ENCODE data around the gene FBXO7. TPM values are rescaled to one million over a fixed set of nuclear protein-coding genes. Genes with fewer than 3 reads are reported as not detected.

FBXO7 gene
- 49.0 TPM for polyA plus RNA-seq (2013, experiment 1 of 2)
- polyA plus RNA-seq (2013, experiment 2 of 2) = 53.8 TPM

DNA sequence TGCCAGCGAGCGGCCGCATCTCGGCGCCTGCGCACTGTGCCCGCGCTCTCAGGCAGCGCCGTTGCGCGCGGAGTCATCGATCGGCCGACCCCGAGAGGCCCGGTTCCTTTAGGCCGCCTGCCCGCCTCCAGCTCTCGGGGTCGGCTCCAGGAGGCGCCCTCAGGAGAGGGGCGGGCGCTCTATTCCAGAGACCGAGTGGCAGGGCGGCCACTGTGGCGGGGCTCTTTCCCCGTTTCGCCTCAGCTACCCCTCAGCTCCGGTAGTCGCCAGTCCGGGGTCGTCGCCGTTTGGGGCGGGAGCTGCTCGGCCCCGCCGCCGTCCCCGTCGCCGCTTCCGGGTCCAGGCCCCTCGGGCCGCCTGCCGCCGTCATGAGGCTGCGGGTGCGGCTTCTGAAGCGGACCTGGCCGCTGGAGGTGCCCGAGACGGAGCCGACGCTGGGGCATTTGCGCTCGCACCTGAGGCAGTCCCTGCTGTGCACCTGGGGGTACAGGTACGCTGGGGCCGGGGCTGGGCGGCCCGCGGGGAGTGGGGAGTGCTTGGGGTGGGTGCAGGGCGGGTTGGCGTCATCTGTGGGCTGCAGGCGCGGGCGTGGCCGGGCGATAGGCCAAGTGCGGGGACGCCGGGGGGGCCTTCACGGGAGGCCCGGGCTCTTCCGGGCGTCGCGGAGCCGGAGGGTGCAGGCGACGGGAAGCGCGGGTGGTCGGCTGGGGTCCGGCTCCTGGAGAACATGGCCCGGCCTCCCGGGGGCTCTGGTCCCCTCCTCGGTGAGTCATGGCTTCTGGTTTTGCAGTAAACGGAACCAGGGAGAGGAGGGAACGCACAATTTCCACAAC, at the start of gene FBXO7:
TSS of gene FBXO7 (plus strand) at position 177 of the 833 bp plus-strand sequence. CDS start at position 369, 192 bp downstream.
- Histone ChIP-seq H3K4me3 (ENCODE audit: low read length) (peak within 1 kb of the TSS; percentile 97), H3K4me1 (ENCODE audit: insufficient read depth, low read length) (peaks cover 13% of the 10 kb centered on the region; the same call in 1 of the 2 replicates), H3K9ac (ENCODE audit: low read depth, low read length) (peak within 1 kb of the TSS; percentile 82), H3K27ac (ENCODE audit: low read depth, low read length) (peak within 1 kb of the TSS; percentile 84), H3K27me3 (ENCODE audit: insufficient read depth, low read length) (peaks cover 14% of the 10 kb centered on the region), H3K36me3 (ENCODE audit: insufficient read depth, low read length) (no peaks in the 10 kb centered on the region), H3K9me3 (ENCODE audit: insufficient read depth, low read depth, low read length) (no peaks in the 10 kb centered on the region)
- under 1% methylated on average over 92 of the region's 92 CpGs for WGBS

DNA sequence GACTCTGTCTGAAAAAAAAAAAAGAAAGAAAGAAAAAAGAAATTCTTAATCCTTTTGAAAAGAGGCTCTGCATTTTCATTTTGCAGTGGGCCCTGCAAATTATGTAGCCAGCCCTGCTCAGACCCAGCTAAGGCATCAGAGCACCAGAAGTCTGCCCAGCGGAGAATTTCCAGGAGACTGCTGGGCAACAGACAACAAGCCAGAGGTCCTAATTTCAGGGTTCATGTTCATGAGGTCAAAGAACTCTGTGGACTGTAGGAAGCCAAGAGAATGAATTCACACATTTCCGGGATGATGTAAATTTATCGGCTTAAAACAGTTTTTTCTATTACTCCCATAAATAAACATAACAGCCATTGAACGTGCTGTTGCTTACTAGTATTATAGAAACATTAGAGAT, 47.7 kb upstream of the FBXO7 start:
- Histone ChIP-seq H3K27me3 (ENCODE audit: insufficient read depth, low read length) (peaks cover 20% of the 10 kb centered on the region), H3K4me3 (ENCODE audit: low read length) (no peak overlapping the region), H3K4me1 (ENCODE audit: insufficient read depth, low read length) (no peaks in the 10 kb centered on the region), H3K36me3 (ENCODE audit: insufficient read depth, low read length) (no peaks in the 10 kb centered on the region), H3K27ac (ENCODE audit: low read depth, low read length) (no peak overlapping the region), H3K9ac (ENCODE audit: low read depth, low read length) (no peak overlapping the region), H3K9me3 (ENCODE audit: insufficient read depth, low read depth, low read length) (no peaks in the 10 kb centered on the region)
- 95% methylated on average over 3 of the region's 4 CpGs for WGBS

DNA sequence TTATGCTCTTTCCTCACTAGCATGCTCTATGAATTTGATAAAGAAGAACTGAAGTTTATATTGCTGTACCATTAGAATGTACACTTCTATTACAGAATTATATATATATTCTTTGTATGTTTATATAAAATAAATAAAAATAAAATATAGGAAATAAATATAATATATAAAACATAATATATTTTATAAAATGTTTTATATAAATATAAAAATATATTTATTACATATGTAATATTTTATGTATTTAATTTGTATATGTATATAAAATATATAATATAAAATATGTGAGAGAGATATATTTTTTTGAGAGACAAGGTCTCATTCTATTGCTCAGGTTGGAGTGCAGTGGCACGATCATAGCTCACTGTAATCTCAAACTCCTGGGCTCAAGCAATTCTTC, 44.3 kb upstream of the FBXO7 start:
- Histone ChIP-seq H3K4me3 (ENCODE audit: low read length) (no peak overlapping the region), H3K27me3 (ENCODE audit: insufficient read depth, low read length) (peaks cover 30% of the 10 kb centered on the region), H3K9ac (ENCODE audit: low read depth, low read length) (no peak overlapping the region), H3K27ac (ENCODE audit: low read depth, low read length) (no peak overlapping the region), H3K9me3 (ENCODE audit: insufficient read depth, low read depth, low read length) (no peaks in the 10 kb centered on the region), H3K36me3 (ENCODE audit: insufficient read depth, low read length) (no peaks in the 10 kb centered on the region), H3K4me1 (ENCODE audit: insufficient read depth, low read length) (no peaks in the 10 kb centered on the region)
- WGBS = 89% methylated on average over 1 of the region's 1 CpG

DNA sequence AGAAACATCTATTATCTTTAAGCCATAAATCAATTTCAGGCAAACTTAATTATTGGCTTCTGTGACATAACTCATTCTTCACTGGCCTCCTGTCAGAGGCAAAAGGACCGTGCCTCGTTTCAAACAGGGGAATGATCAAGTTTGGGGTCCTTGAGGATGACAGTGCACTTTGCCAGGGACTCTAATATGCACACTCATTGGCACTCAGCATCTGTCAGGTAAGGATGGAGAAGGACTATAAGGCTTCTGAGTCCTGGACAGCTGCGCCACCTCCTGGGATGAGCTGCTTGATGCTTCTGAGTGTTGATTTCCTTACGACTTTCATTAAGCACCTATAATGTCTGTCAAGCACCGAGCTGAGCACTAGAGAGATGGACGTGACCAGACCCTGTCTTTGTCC, 30.5 kb upstream of the FBXO7 start:
- H3K4me1 ChIP-seq (ENCODE audit: insufficient read depth, low read length) = no peaks in the 10 kb centered on the region
- H3K36me3 ChIP-seq (ENCODE audit: insufficient read depth, low read length) = no peaks in the 10 kb centered on the region
- H3K9me3 ChIP-seq (ENCODE audit: insufficient read depth, low read depth, low read length) = no peaks in the 10 kb centered on the region
- H3K27me3 ChIP-seq (ENCODE audit: insufficient read depth, low read length) = peaks cover 17% of the 10 kb centered on the region
- WGBS = 71% methylated on average over 6 of the region's 6 CpGs
- H3K27ac ChIP-seq (ENCODE audit: low read depth, low read length) = no peak overlapping the region
- H3K4me3 ChIP-seq (ENCODE audit: low read length) = no peak overlapping the region
- H3K9ac ChIP-seq (ENCODE audit: low read depth, low read length) = no peak overlapping the region

DNA sequence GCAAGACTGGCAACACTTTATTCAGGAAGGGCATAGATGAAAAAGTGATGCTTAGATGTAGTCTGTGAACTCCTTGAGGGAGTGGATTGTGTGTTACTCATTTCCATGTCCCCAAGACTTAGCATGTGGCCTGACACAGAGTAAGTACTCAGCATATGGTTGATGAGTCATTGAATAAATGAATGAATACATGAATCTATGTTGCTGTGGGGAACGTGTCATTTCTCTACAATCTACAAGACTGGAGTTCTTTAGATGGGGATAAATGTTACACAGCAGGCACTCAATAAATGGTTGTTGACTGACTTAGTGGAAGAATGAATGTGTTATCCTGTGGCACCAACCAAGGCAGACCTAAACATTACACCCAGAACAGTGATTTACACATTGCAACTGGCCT, 28.3 kb upstream of the FBXO7 start:
- 63% methylated on average over 1 of the region's 1 CpG for WGBS
- no peak overlapping the region for H3K9ac ChIP-seq (ENCODE audit: low read depth, low read length)

DNA sequence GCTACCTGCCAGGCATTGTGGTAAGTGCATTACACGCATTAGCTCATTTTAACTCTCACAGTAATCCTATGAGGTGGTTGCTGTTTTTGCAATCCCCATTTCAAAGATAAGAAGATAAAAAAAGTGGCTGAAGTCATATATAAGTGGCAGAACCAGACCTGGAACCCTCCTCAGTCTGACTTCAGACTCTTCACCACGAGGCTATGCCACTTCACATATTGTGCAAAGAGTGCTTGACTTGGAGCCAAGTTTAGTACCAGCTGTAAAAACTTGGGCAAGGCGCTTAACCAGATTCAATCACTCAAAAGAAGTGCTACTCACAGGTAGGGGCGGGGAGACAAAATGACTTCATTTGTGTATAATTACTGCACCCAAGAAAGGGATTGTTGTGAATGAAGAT, 25.6 kb upstream of the FBXO7 start:
- Histone ChIP-seq H3K27me3 (ENCODE audit: insufficient read depth, low read length) (peaks cover 17% of the 10 kb centered on the region), H3K9ac (ENCODE audit: low read depth, low read length) (no peak overlapping the region), H3K4me3 (ENCODE audit: low read length) (no peak overlapping the region), H3K27ac (ENCODE audit: low read depth, low read length) (no peak overlapping the region), H3K4me1 (ENCODE audit: insufficient read depth, low read length) (no peaks in the 10 kb centered on the region), H3K36me3 (ENCODE audit: insufficient read depth, low read length) (no peaks in the 10 kb centered on the region), H3K9me3 (ENCODE audit: insufficient read depth, low read depth, low read length) (no peaks in the 10 kb centered on the region)
- 82% methylated on average over 3 of the region's 4 CpGs for WGBS

More for the DNA sequence above, 28.3 kb upstream of the FBXO7 start:
- H3K4me1 ChIP-seq (ENCODE audit: insufficient read depth, low read length) = no peaks in the 10 kb centered on the region
- no peak overlapping the region for H3K27ac ChIP-seq (ENCODE audit: low read depth, low read length)
- no peaks in the 10 kb centered on the region for H3K36me3 ChIP-seq (ENCODE audit: insufficient read depth, low read length)
- no peaks in the 10 kb centered on the region for H3K9me3 ChIP-seq (ENCODE audit: insufficient read depth, low read depth, low read length)
- H3K4me3 ChIP-seq (ENCODE audit: low read length) = no peak overlapping the region
- peaks cover 7% of the 10 kb centered on the region for H3K27me3 ChIP-seq (ENCODE audit: insufficient read depth, low read length)

DNA sequence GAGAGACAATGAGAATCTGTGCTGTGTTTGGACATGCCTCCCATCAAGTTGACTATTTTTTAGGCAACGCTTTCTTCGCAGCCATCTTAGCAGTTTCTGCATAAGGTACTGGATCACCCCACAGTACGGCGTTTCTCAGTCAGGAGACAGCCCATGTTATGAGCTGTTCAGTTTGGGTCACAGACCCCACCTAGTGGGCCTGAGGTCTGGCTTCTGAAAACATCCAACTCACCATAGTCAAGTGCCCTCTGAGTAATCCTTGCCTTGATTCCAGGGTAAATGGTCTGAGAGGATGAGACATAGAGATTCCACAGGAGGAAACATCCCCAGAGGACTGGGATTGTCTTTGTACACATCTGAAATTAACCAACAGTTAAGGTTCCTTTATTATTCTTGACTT, 17.6 kb upstream of the FBXO7 start:
- WGBS = 88% methylated on average over 4 of the region's 4 CpGs
- Histone ChIP-seq H3K27ac (ENCODE audit: low read depth, low read length) (no peak overlapping the region), H3K27me3 (ENCODE audit: insufficient read depth, low read length) (peaks cover 62% of the 10 kb centered on the region), H3K9ac (ENCODE audit: low read depth, low read length) (no peak overlapping the region), H3K4me1 (ENCODE audit: insufficient read depth, low read length) (no peaks in the 10 kb centered on the region), H3K9me3 (ENCODE audit: insufficient read depth, low read depth, low read length) (no peaks in the 10 kb centered on the region), H3K4me3 (ENCODE audit: low read length) (no peak overlapping the region), H3K36me3 (ENCODE audit: insufficient read depth, low read length) (no peaks in the 10 kb centered on the region)

DNA sequence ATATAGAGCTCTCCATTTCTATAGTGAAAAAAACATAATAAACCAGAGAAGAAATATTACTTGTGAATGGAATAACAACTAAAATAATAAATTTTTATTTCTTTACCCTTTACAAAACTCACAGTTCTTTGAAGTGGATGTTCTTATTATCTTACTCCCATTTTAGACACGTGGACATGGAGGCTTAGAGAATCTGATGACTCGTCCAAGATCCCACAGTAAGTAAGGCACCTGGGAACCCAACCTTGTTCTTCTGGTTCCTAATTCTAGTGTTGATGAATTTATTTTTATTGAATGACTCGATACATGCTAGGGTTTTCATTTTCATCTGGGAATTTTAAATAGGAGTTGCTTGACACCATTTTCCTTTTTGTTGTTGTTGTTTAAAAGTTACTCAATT, 12.2 kb upstream of the FBXO7 start:
- Histone ChIP-seq H3K9me3 (ENCODE audit: insufficient read depth, low read depth, low read length) (no peaks in the 10 kb centered on the region), H3K9ac (ENCODE audit: low read depth, low read length) (no peak overlapping the region), H3K27me3 (ENCODE audit: insufficient read depth, low read length) (peaks cover 62% of the 10 kb centered on the region), H3K27ac (ENCODE audit: low read depth, low read length) (no peak overlapping the region), H3K36me3 (ENCODE audit: insufficient read depth, low read length) (no peaks in the 10 kb centered on the region), H3K4me3 (ENCODE audit: low read length) (no peak overlapping the region), H3K4me1 (ENCODE audit: insufficient read depth, low read length) (no peaks in the 10 kb centered on the region)
- WGBS = 77% methylated on average over 2 of the region's 3 CpGs

DNA sequence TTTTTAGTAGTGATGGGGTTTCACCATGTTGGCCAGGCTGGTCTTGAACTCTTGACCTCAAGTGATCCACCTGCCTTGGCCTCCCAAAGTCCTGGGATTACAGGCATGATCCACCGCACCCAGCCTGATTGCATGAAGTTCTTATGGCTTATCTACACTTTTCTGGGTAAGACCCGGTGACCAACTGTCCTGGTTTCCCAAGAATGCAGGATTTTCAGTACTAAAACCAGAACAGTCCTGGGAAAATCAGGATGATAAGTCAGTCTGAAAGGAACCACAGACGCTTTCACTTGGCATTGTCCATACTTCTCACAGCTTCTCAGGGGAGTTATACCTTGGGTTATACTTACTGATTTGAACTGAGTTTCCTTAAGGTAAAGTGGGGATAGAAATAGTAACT, 8.9 kb upstream of the FBXO7 start:
- H3K4me3 ChIP-seq (ENCODE audit: low read length) = no peak overlapping the region
- no peak overlapping the region for H3K9ac ChIP-seq (ENCODE audit: low read depth, low read length)
- H3K9me3 ChIP-seq (ENCODE audit: insufficient read depth, low read depth, low read length) = no peaks in the 10 kb centered on the region
- H3K36me3 ChIP-seq (ENCODE audit: insufficient read depth, low read length) = no peaks in the 10 kb centered on the region
- peaks cover 55% of the 10 kb centered on the region for H3K27me3 ChIP-seq (ENCODE audit: insufficient read depth, low read length)
- H3K4me1 ChIP-seq (ENCODE audit: insufficient read depth, low read length) = no peaks in the 10 kb centered on the region
- 93% methylated on average over 3 of the region's 3 CpGs for WGBS
- no peak overlapping the region for H3K27ac ChIP-seq (ENCODE audit: low read depth, low read length)

DNA sequence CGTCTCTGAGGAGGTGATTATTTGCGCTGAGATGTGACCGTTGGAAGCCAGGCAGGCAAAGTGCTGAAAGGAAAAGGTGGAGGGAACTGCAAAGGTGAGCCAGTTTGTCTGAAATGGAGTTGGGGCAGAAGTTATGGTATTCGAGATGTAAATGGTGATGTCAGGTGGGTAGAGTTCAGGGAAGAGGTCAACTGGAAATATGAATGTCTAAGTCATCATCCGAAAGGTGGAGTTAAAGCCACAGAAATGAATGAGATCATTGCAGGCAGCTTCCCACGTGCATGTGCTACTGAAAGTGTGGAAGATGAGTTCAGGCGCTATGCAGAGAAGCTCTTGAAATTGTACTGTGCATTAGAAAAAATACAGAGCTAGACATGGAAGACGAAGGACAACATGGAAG, 8.1 kb upstream of the FBXO7 start:
- no peak overlapping the region for H3K27ac ChIP-seq (ENCODE audit: low read depth, low read length)
- 85% methylated on average over 8 of the region's 8 CpGs for WGBS
- H3K9ac ChIP-seq (ENCODE audit: low read depth, low read length) = no peak overlapping the region

DNA sequence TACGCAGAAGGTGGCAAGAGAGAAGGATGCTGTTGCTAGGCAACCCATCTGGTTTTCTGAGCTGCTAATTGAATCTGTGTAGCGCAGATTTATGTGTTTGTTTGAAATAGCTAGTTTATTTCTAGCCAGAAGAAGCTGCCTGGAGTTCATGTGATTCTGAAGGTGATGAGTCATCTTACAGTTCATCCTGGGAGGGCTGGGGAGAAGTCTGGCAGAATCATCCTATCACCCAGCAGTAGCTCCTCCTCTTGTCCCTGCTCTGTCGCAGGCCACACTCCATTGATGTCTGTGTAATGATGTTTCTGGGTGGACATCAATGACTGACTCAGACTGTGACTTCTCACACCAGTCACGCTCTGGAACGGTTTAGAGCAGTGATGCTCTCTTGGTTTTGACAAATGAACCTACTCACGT, 4.8 kb upstream of the FBXO7 start:
- Histone ChIP-seq H3K4me3 (ENCODE audit: low read length) (no peak overlapping the region), H3K27me3 (ENCODE audit: insufficient read depth, low read length) (peaks cover 30% of the 10 kb centered on the region), H3K9ac (ENCODE audit: low read depth, low read length) (no peak overlapping the region), H3K27ac (ENCODE audit: low read depth, low read length) (no peak overlapping the region), H3K36me3 (ENCODE audit: insufficient read depth, low read length) (no peaks in the 10 kb centered on the region), H3K4me1 (ENCODE audit: insufficient read depth, low read length) (no peaks in the 10 kb centered on the region), H3K9me3 (ENCODE audit: insufficient read depth, low read depth, low read length) (no peaks in the 10 kb centered on the region)
- WGBS = 76% methylated on average over 6 of the region's 6 CpGs

More for the DNA sequence above, 8.1 kb upstream of the FBXO7 start:
- H3K4me3 ChIP-seq (ENCODE audit: low read length) = no peak overlapping the region
- peaks cover 52% of the 10 kb centered on the region for H3K27me3 ChIP-seq (ENCODE audit: insufficient read depth, low read length)
- H3K4me1 ChIP-seq (ENCODE audit: insufficient read depth, low read length) = no peaks in the 10 kb centered on the region
- H3K9me3 ChIP-seq (ENCODE audit: insufficient read depth, low read depth, low read length) = no peaks in the 10 kb centered on the region
- H3K36me3 ChIP-seq (ENCODE audit: insufficient read depth, low read length) = no peaks in the 10 kb centered on the region
